NCI-H748 (cell line): ENCODE data around the gene RAD51B.

ENCODE experiments used
- DNase-seq: peaks from one replicate; lab custom pipeline; 2025; ENCODE audit not compliant: unreplicated experiment; lab: John Stamatoyannopoulos, UW

RAD51B gene

GRCh38 chr14:67833403-67833802 is 13.8 kb downstream of the RAD51B start:
- no peak for DNase-seq

- DNase-seq: no peak
Observed at GRCh38 chr14:67835596-67835995, 16.0 kb downstream of the RAD51B start.

GRCh38 chr14:67837011-67837624 is 17.5 kb downstream of the RAD51B start:
- DNase-seq: peak; percentile 62

GRCh38 chr14:67846029-67846610 is 26.5 kb downstream of the RAD51B start:
- no peak for DNase-seq

- DNase-seq: no peak
Observed at GRCh38 chr14:67850066-67850830, 30.7 kb downstream of the RAD51B start.

- DNase-seq: no peak
Observed at GRCh38 chr14:67851785-67852410, 32.3 kb downstream of the RAD51B start.

- no peak for DNase-seq
Observed at GRCh38 chr14:67852926-67853604, 33.5 kb downstream of the RAD51B start.

GRCh38 chr14:67853715-67854114 is 34.1 kb downstream of the RAD51B start:
- DNase-seq: no peak

- no peak for DNase-seq
Observed at GRCh38 chr14:67856827-67857226, 37.2 kb downstream of the RAD51B start.

GRCh38 chr14:67857778-67858350 is 38.3 kb downstream of the RAD51B start:
- DNase-seq: no peak

- DNase-seq: no peak
Observed at GRCh38 chr14:67859169-67859749, 39.7 kb downstream of the RAD51B start.

- DNase-seq: no peak
Observed at GRCh38 chr14:67863223-67863622, 43.6 kb downstream of the RAD51B start.

- no peak for DNase-seq
Observed at GRCh38 chr14:67875175-67876006, 55.8 kb downstream of the RAD51B start.

- no peak for DNase-seq
Observed at GRCh38 chr14:67879026-67879425, 59.4 kb downstream of the RAD51B start.

GRCh38 chr14:67881225-67881624 is 61.6 kb downstream of the RAD51B start:
- DNase-seq: no peak

GRCh38 chr14:67882986-67883555 is 63.5 kb downstream of the RAD51B start:
- no peak for DNase-seq

GRCh38 chr14:67883717-67884116 is 64.1 kb downstream of the RAD51B start:
- no peak for DNase-seq

- no peak for DNase-seq
Observed at GRCh38 chr14:67886191-67886590, 66.6 kb downstream of the RAD51B start.

- DNase-seq: no peak
Observed at GRCh38 chr14:67887478-67887877, 67.9 kb downstream of the RAD51B start.
